Mammary epithelial cell (primary cell): Measurements from ENCODE around the gene CTAGE8.
"Not testable (repeated sequence)": the region's sequence is repeated elsewhere in the genome, so short reads cannot be mapped to it uniquely, and the experiment has no call there.

Experiments
- EZH2 ChIP-seq: IDR thresholded peaks from 2 replicates; pipeline ENCODE4 v1.6.1; 2012; ENCODE audit warnings: low read length, inconsistent platforms, borderline replicate concordance
- TF ChIP-seq, protein P1 (sequence below), 2 donors: IDR thresholded peaks in 1 of 2; conservative IDR thresholded peaks in 1 of 2; 2 replicates each; pipeline ENCODE4 v1.5.1; 2011 to 2012; ENCODE audit warnings: inconsistent platforms in 2 of 2, low read length in 2 of 2, mild to moderate bottlenecking in 2 of 2, control low read depth in 1 of 2, low read depth in 1 of 2; ENCODE audit not compliant: insufficient read depth in 1 of 2; ENCODE audit errors: extremely low read depth in 1 of 2

DNA sequence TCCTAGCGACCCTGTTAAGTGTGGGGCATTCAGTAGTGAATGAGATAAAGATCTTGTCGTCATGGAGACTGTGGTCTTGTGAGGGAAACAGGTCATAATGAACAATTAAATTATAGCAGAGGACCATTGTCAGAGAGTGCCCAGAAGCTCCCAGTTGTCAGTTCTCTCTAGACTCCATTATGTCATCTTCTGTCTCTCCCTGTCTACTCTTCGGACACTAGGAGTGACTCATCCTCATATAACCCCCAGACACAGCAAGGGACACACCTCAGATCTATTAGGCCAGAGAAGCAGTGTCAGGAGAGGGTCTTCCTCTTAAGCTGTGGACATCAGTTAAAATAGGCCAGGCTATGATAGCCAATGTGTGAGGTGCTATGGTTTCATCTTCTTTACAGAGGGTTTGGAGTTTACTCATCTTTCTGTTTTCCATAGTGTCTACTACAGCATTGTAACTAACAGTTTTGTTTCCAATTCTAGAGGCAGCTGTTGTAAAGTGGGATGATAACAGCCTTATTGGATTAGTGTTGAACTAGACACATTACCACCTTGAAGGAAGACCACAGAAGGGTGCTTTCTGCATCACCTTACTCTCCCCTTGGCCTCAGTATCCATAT, 18.2 kb upstream of the CTAGE8 start:
- TF ChIP-seq, protein P1, sequence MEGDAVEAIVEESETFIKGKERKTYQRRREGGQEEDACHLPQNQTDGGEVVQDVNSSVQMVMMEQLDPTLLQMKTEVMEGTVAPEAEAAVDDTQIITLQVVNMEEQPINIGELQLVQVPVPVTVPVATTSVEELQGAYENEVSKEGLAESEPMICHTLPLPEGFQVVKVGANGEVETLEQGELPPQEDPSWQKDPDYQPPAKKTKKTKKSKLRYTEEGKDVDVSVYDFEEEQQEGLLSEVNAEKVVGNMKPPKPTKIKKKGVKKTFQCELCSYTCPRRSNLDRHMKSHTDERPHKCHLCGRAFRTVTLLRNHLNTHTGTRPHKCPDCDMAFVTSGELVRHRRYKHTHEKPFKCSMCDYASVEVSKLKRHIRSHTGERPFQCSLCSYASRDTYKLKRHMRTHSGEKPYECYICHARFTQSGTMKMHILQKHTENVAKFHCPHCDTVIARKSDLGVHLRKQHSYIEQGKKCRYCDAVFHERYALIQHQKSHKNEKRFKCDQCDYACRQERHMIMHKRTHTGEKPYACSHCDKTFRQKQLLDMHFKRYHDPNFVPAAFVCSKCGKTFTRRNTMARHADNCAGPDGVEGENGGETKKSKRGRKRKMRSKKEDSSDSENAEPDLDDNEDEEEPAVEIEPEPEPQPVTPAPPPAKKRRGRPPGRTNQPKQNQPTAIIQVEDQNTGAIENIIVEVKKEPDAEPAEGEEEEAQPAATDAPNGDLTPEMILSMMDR (conservative IDR thresholded peaks at IDR 0.05 in 1 of 2, IDR thresholded peaks at IDR 0.05 in 1 of 2; ENCODE audit: extremely low read depth in 1 of 2, insufficient read depth in 1 of 2, low read depth in 1 of 2, low read length in 2 of 2): not testable (repeated sequence)
- TF ChIP-seq EZH2: not testable (repeated sequence)
